K562 (cell line): ENCODE results near the gene FLVCR2. TPM values are rescaled to one million over a fixed set of nuclear protein-coding genes. Genes with fewer than 3 reads are reported as not detected.

Source experiments
- ARID3B ChIP-seq: fragments of 250-450 bp; sonication (Bioruptor Pico); IDR thresholded peaks from 2 replicates; pipeline ENCODE4 v1.4.0; 2020; ENCODE audit warnings: borderline replicate concordance
- BCL6 ChIP-seq: fragments of 250-450 bp; sonication (Bioruptor Pico); IDR thresholded peaks from 2 replicates; pipeline ENCODE4 v1.4.0; 2020
- CBFB ChIP-seq: sonication (generic); formaldehyde crosslinking; IDR thresholded peaks from 2 replicates; pipeline ENCODE4 v1.4.0; 2020; ENCODE audit warnings: mild to moderate bottlenecking, missing genetic modification reagents
- CEBPB ChIP-seq: fragments of 450-650 bp; IDR thresholded peaks from 2 replicates; pipeline ENCODE4 v1.6.1; 2016; ENCODE audit warnings: missing genetic modification characterization, missing compliant biosample characterization
- MAFG ChIP-seq: fragments of 450-650 bp; conservative IDR thresholded peaks from 2 replicates; pipeline ENCODE4 v1.6.1; 2016; ENCODE audit warnings: missing genetic modification characterization, missing compliant biosample characterization
- RBBP5 ChIP-seq: fragments of 200-600 bp; sonication (generic); IDR thresholded peaks from 2 replicates; pipeline ENCODE4 v1.6.1; 2012; ENCODE audit warnings: borderline replicate concordance, mild to moderate bottlenecking, low read length, control low read depth, inconsistent platforms; ENCODE audit not compliant: insufficient read depth, poor library complexity, severe bottlenecking
- RBM15 ChIP-seq: fragments of 200-400 bp; formaldehyde crosslinking; IDR thresholded peaks from 2 replicates; pipeline ENCODE4 v1.6.1; 2018; ENCODE audit warnings: mild to moderate bottlenecking, low read length, moderate library complexity; ENCODE audit not compliant: insufficient read depth
- ZBTB34 ChIP-seq: fragments of 250-450 bp; sonication (Bioruptor Pico); IDR thresholded peaks from 2 replicates; pipeline ENCODE4 v1.8.0; 2021; ENCODE audit warnings: mild to moderate bottlenecking, moderate library complexity
- ZNF140 ChIP-seq: fragments of 250-450 bp; sonication (Bioruptor Pico); IDR thresholded peaks from 2 replicates; pipeline ENCODE4 v1.8.0; 2021; ENCODE audit warnings: moderate library complexity, mild to moderate bottlenecking, inconsistent platforms
- polyA plus RNA-seq, 8 experiments: library from polyadenylated mRNA; depleted of rRNA in 4 of 8; stranded (reverse) in 5 of 8; unstranded in 3 of 8; fragments of >200 nt; fragmentation: Nextera tagmentation in 2 of 8; fragmentation: Illumina TruSeq in 1 of 8; extraction: Ambion mirVana in 2 of 8; extraction: Trizol in 1 of 8; gene quantifications; 2 replicates each; pipeline versions ENCODE4 v1.2.1 to v1.2.3, GENCODE V29; 2011 to 2014; ENCODE audit warnings: inconsistent platforms in 1 of 8, missing spikeins in 1 of 8
- total RNA-seq, 7 experiments: library from RNA; depleted of rRNA in 6 of 7; stranded (reverse); fragments of >200 nt in 6 of 7; fragmentation: Illumina TruSeq in 2 of 7; extraction: Trizol in 2 of 7; gene quantifications; 2 replicates each; pipeline versions ENCODE4 v1.2.1 to v1.2.3, GENCODE V29; 2011 to 2021; ENCODE audit warnings: low replicate concordance in 1 of 7
- TF ChIP-seq, protein P1 (sequence below), 2 experiments: IDR thresholded peaks in 1 of 2; conservative IDR thresholded peaks in 1 of 2; 2 replicates each; pipeline ENCODE4 v1.6.1; 2016; ENCODE audit warnings: low read depth in 2 of 2, mild to moderate bottlenecking in 1 of 2, missing compliant biosample characterization in 1 of 2, missing genetic modification characterization in 1 of 2, moderate library complexity in 1 of 2
- TF ChIP-seq, protein P2 (sequence below): fragments of 250-450 bp; sonication (Bioruptor Pico); IDR thresholded peaks from 2 replicates; pipeline ENCODE4 v1.5.0; 2021
- TF ChIP-seq, protein P3 (sequence below): fragments of 450-650 bp; IDR thresholded peaks from 2 replicates; pipeline ENCODE4 v1.6.1; 2017; ENCODE audit warnings: antibody characterized with exemption, mild to moderate bottlenecking
- TF ChIP-seq, protein P4 (sequence below): fragments of 450-650 bp; IDR thresholded peaks from 2 replicates; pipeline ENCODE4 v1.6.1; 2016

The FLVCR2 gene
- total and polyA plus RNA-seq, 9 of the 15 experiments (the other 6 are each of a cell fraction or from before 2014, with no cell fraction given), result 1.5 TPM; not detected in 8

GRCh38 chr14:75559451-75560222 is 18.8 kb upstream of the FLVCR2 start (continued):
- TF ChIP-seq, protein P1, sequence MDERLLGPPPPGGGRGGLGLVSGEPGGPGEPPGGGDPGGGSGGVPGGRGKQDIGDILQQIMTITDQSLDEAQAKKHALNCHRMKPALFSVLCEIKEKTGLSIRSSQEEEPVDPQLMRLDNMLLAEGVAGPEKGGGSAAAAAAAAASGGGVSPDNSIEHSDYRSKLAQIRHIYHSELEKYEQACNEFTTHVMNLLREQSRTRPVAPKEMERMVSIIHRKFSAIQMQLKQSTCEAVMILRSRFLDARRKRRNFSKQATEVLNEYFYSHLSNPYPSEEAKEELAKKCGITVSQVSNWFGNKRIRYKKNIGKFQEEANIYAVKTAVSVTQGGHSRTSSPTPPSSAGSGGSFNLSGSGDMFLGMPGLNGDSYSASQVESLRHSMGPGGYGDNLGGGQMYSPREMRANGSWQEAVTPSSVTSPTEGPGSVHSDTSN (CRISPR knock-in tag; IDR thresholded peaks at IDR 0.05; ENCODE audit: low read depth), result no peak
- TF ChIP-seq, protein P1 (tag; conservative IDR thresholded peaks at IDR 0.05; ENCODE audit: low read depth), result 0 out of 2 replicates have a peak, but pooled peaks have one; percentile 14
- no peak for TF ChIP-seq ZBTB34 (CRISPR knock-in tag)
- TF ChIP-seq MAFG, result no peak
- TF ChIP-seq, protein P2, sequence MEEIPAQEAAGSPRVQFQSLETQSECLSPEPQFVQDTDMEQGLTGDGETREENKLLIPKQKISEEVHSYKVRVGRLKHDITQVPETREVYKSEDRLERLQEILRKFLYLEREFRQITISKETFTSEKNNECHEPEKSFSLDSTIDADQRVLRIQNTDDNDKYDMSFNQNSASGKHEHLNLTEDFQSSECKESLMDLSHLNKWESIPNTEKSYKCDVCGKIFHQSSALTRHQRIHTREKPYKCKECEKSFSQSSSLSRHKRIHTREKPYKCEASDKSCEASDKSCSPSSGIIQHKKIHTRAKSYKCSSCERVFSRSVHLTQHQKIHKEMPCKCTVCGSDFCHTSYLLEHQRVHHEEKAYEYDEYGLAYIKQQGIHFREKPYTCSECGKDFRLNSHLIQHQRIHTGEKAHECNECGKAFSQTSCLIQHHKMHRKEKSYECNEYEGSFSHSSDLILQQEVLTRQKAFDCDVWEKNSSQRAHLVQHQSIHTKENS, result no peak
- 0 out of 2 replicates have a peak, but pooled peaks have one; percentile 20 for TF ChIP-seq CEBPB (tag)
- TF ChIP-seq ZNF140, result no peak
- TF ChIP-seq ARID3B, result no peak
- no peak for TF ChIP-seq RBM15
- TF ChIP-seq, protein P3, sequence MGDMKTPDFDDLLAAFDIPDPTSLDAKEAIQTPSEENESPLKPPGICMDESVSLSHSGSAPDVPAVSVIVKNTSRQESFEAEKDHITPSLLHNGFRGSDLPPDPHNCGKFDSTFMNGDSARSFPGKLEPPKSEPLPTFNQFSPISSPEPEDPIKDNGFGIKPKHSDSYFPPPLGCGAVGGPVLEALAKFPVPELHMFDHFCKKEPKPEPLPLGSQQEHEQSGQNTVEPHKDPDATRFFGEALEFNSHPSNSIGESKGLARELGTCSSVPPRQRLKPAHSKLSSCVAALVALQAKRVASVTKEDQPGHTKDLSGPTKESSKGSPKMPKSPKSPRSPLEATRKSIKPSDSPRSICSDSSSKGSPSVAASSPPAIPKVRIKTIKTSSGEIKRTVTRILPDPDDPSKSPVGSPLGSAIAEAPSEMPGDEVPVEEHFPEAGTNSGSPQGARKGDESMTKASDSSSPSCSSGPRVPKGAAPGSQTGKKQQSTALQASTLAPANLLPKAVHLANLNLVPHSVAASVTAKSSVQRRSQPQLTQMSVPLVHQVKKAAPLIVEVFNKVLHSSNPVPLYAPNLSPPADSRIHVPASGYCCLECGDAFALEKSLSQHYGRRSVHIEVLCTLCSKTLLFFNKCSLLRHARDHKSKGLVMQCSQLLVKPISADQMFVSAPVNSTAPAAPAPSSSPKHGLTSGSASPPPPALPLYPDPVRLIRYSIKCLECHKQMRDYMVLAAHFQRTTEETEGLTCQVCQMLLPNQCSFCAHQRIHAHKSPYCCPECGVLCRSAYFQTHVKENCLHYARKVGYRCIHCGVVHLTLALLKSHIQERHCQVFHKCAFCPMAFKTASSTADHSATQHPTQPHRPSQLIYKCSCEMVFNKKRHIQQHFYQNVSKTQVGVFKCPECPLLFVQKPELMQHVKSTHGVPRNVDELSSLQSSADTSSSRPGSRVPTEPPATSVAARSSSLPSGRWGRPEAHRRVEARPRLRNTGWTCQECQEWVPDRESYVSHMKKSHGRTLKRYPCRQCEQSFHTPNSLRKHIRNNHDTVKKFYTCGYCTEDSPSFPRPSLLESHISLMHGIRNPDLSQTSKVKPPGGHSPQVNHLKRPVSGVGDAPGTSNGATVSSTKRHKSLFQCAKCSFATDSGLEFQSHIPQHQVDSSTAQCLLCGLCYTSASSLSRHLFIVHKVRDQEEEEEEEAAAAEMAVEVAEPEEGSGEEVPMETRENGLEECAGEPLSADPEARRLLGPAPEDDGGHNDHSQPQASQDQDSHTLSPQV, result no peak
- no peak for TF ChIP-seq CBFB (CRISPR knock-in tag)
- TF ChIP-seq RBBP5, result no peak
- TF ChIP-seq, protein P4, sequence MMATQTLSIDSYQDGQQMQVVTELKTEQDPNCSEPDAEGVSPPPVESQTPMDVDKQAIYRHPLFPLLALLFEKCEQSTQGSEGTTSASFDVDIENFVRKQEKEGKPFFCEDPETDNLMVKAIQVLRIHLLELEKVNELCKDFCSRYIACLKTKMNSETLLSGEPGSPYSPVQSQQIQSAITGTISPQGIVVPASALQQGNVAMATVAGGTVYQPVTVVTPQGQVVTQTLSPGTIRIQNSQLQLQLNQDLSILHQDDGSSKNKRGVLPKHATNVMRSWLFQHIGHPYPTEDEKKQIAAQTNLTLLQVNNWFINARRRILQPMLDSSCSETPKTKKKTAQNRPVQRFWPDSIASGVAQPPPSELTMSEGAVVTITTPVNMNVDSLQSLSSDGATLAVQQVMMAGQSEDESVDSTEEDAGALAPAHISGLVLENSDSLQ, result peak; percentile 89
- TF ChIP-seq BCL6 (CRISPR knock-in tag), result no peak
